Measurements from ENCODE around the gene FOXA3. TPM values are rescaled to one million over a fixed set of nuclear protein-coding genes. Genes with fewer than 3 reads are reported as not detected.
A peak's percentile ranks its signal among the peaks of the same experiment; 100 is the strongest.

The FOXA3 gene
- total RNA-seq, 1 donor from 2014 or later: not detected

GRCh38 chr19:45902651-45903625, 38.8 kb downstream of the FOXA3 start:
- intact Hi-C loops (cut with micrococcal nuclease): no loop called here
- DNase-seq: peak; percentile 100
- peak; percentile 96 for ATAC-seq

- intact Hi-C loops (cut with micrococcal nuclease): no loop called here
- no peak for ATAC-seq
These were observed 40.9 kb downstream of the FOXA3 start for GRCh38 chr19:45905011-45905410.

GRCh38 chr19:45906221-45906620, 42.1 kb downstream of the FOXA3 start:
- intact Hi-C loops (cut with micrococcal nuclease): no loop called here
- DNase-seq (no peak), ATAC-seq (no peak)

More at GRCh38 chr19:45905011-45905410, 40.9 kb downstream of the FOXA3 start:
- no peak for DNase-seq

GRCh38 chr19:45908956-45909355, 44.8 kb downstream of the FOXA3 start:
- DNase-seq: no peak
- no peak for ATAC-seq
- intact Hi-C loops (cut with micrococcal nuclease): no loop called here

- DNase-seq (no peak), ATAC-seq (no peak)
- intact Hi-C loops (cut with micrococcal nuclease): no loop called here
These were observed 47.2 kb downstream of the FOXA3 start for GRCh38 chr19:45911291-45911690.

- peak; percentile 17 for ATAC-seq
- intact Hi-C loops (cut with micrococcal nuclease): no loop called here
- no peak for DNase-seq
These were observed 50.0 kb downstream of the FOXA3 start, which contains the start of gene NANOS2 for GRCh38 chr19:45913874-45914830. Gene NANOS2, minus strand, starts transcription at chr19:45914778. Its CDS starts 85 bp downstream, at chr19:45914693.

- ATAC-seq: no peak
- no peak for DNase-seq
- intact Hi-C loops (cut with micrococcal nuclease): no loop called here
These were observed 53.4 kb downstream of the FOXA3 start for GRCh38 chr19:45917421-45918091.

GRCh38 chr19:45918721-45919120, 54.6 kb downstream of the FOXA3 start:
- intact Hi-C loops (cut with micrococcal nuclease): no loop called here
- DNase-seq: no peak
- ATAC-seq: no peak

GRCh38 chr19:45919678-45920077, 55.6 kb downstream of the FOXA3 start:
- no peak for ATAC-seq
- DNase-seq: no peak

GRCh38 chr19:45920458-45920857, 56.3 kb downstream of the FOXA3 start:
- intact Hi-C loops (cut with micrococcal nuclease): no loop called here
- ATAC-seq: no peak
- DNase-seq: no peak

More at GRCh38 chr19:45919678-45920077, 55.6 kb downstream of the FOXA3 start:
- intact Hi-C loops (cut with micrococcal nuclease): no loop called here

GRCh38 chr19:45922281-45922680, 58.2 kb downstream of the FOXA3 start:
- DNase-seq (no peak), ATAC-seq (no peak)
- intact Hi-C loops (cut with micrococcal nuclease): no loop called here

Other genes with a start within 250 kb of the FOXA3 start
- gene EML2, start 224.9 kb upstream of the FOXA3 start, total RNA-seq: 33.4 TPM
- gene GIPR, start 196.1 kb upstream of the FOXA3 start, total RNA-seq: 4.1 TPM
- gene SNRPD2, start 172.4 kb upstream of the FOXA3 start, total RNA-seq: 233 TPM
- gene QPCTL, start 171.7 kb upstream of the FOXA3 start, total RNA-seq: 1.2 TPM
- gene FBXO46, start 133.4 kb upstream of the FOXA3 start, total RNA-seq: 15.4 TPM
- gene MEIOSIN, start 130.9 kb upstream of the FOXA3 start, total RNA-seq: not detected
- gene SIX5, start 95.1 kb upstream of the FOXA3 start, total RNA-seq: 26.1 TPM
- 275 TPM for gene DMPK, start 81.8 kb upstream of the FOXA3 start, total RNA-seq
- 64.6 TPM for gene DMWD, start 71.5 kb upstream of the FOXA3 start, total RNA-seq
- not detected for gene RSPH6A, start 49.0 kb upstream of the FOXA3 start, total RNA-seq
- gene SYMPK, start 1.2 kb upstream of the FOXA3 start, total RNA-seq: 38.3 TPM
- 22.3 TPM for gene IRF2BP1, start 21.8 kb downstream of the FOXA3 start, total RNA-seq
- 18.5 TPM for gene MYPOP, start 38.3 kb downstream of the FOXA3 start, total RNA-seq
- not detected for gene NANOS2, start 50.5 kb downstream of the FOXA3 start, total RNA-seq
- 5.9 TPM for gene NOVA2, start 109.5 kb downstream of the FOXA3 start, total RNA-seq
- gene CCDC61, start 131.1 kb downstream of the FOXA3 start, total RNA-seq: 7.7 TPM
- gene PGLYRP1, start 158.7 kb downstream of the FOXA3 start, total RNA-seq: 0.50 TPM
- gene IGFL4, start 176.7 kb downstream of the FOXA3 start, total RNA-seq: not detected